Erythroblast (primary cell): ENCODE data around the gene PLXNA2.

Experiments used
- DNase-seq, 2 experiments: peaks; one replicate each; lab custom pipeline; 2025; lab: John Stamatoyannopoulos, UW
- GATA1 ChIP-seq: IDR thresholded peaks from 2 replicates; pipeline ENCODE4 v1.6.1; 2011; ENCODE audit warnings: low read depth, mild to moderate bottlenecking, control low read depth, low read length, moderate library complexity
- POLR2A ChIP-seq: IDR thresholded peaks from 2 replicates; pipeline ENCODE4 v1.6.1; 2011; ENCODE audit warnings: mild to moderate bottlenecking, low read length

The PLXNA2 gene

DNA sequence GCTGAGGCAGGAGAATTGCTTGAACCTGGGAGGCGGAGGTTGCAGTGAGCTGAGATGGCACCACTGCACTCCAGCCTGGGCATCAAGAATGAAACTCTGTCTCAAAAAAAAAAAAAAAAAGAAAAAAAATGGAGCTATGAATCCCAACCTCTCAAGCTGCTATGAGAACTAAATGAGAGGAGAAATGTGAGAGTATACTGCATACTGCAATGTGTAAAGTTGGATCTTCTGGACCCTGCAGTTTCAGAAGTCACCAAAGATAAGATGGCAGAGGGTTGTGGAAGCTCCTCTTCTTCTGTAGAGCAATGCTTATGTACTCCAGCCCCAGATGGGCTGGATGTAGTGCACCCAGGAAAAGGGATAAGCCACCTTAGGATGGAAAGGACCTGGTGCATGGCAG, 55.6 kb downstream of the PLXNA2 start:
- no peak for TF ChIP-seq GATA1
- no peak for TF ChIP-seq POLR2A
- DNase-seq = no peak

DNA sequence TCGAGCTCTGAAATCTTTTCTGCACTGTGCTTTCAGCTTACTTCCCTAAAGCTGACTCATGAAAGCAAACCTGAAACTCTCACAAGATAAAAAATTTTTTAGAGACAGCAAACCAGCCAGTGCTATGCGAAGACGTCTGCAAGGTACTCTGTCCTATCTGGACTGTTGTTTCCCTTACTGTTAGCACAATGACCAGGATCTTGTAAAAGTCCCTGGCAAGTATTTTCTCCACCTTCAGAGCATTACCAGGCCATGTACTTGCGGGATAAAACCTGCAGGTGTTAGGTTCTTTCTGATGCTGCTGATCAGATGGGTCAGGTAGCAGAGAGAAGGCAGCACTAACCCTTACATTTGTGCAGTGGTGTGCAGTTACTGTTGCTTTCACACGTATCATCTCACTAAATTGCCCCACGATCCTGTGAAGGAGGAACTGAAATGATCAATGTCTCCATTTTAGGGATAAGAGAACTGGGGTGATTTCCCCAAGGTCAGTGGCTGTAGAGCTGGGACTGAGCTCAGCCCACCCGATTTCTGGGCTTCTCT, 56.6 kb downstream of the PLXNA2 start:
- DNase-seq = peak in 1 of 2 experiments; percentile 35
- TF ChIP-seq POLR2A (no peak), GATA1 (no peak)

DNA sequence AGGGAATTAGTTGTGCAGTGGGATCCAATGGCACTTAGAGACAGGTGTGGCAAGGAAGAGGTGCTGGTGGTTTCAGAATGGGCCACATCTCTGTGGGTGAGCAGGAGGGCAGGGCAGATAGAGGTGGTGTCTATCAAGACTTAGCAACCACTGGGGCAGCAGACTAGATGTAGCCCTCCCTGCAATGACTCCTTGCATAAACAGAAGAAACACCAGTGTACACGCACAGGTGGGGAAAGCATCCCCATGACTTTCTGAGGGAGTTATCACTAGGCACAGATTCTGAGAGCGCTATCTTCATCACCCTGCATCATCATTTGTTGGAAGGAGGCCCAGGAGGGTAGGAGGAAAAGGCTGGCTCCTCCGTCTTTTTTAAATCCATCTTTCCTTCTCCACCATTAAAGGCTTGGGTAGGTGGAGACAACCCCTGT, 58.4 kb downstream of the PLXNA2 start:
- peak; percentile 69 to 75 for DNase-seq
- TF ChIP-seq POLR2A (no peak), GATA1 (no peak)

DNA sequence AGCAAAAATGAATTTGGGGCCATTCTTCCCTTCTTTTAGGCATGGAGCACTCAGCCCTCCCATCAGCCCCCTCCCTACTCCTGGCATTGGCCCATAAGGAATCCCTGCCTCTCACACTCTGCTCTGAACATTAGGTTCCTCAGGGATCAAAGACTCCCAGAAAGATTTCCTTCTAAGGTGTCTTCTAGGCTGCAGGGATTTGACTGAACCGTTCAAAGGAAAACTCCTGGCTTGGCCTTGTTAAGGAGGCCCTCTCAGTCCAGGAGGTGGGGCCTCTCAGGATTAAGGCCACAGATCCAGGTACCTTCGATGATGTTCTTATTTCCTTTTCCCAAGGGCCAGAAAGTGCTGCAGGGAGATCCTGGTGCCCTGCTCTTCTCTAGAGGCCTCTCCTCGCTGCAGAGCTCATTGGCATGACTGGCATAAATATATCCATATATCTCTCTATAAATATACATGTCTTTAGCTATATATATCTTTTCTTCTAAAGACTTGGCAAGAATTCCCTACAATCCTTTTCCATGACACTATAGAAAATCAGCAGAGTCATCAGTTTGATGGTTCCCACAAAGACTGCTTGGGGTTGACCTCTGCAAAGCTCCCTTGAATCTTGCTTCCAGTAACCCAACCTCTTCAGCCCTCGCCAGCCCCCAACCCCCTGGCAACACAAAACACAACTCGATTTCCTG, 59.1 kb downstream of the PLXNA2 start:
- peak in 1 of 2 experiments; percentile 38 for DNase-seq

DNA sequence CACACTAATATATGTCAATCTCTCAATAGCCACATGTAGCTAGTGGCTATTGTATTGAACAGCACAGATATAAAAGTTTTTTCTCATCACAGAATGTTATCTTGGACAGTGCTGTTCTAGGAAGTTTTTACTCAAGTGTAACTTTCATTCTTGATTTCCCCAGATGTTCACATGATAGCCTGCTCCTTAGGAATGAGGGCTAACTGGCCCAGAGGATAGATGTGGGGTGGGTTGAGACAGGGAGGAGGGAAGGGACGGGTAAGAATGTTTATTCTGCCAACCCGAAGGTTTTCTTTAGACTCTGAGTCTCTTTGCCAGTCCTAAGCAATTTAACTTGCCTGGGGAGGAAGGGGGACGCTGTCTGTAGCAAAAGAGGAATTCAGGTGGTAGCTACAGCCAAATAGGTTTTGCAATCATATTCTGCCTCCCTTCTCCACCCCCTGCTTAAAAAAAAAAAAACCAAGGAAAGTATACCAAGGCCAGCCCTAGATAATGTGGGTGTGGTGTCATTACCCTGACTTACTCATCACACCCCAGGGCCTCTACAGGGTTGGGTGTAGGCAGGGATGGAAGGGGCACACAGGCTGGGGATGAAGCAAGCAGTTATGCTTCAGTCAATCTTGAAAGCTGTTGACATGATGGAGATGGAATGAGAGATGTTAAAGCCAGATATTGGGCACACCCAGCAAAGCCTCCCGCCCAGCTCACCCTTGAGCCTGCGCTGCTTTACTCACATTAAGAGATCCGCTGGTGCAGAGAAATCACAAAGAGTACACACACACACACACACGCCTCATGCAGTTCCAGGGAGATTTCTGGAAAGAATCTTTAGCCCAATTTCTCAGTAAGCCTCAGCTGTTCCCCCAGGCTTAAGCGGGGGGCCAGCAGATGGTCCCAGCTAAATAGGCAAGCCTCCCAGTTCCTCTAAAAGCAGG, 59.9 kb downstream of the PLXNA2 start:
- DNase-seq = peak; percentile 95 to 96
- no peak for TF ChIP-seq POLR2A
- TF ChIP-seq GATA1 = no peak

More for the DNA sequence above, 59.1 kb downstream of the PLXNA2 start:
- no peak for TF ChIP-seq GATA1
- TF ChIP-seq POLR2A = no peak

DNA sequence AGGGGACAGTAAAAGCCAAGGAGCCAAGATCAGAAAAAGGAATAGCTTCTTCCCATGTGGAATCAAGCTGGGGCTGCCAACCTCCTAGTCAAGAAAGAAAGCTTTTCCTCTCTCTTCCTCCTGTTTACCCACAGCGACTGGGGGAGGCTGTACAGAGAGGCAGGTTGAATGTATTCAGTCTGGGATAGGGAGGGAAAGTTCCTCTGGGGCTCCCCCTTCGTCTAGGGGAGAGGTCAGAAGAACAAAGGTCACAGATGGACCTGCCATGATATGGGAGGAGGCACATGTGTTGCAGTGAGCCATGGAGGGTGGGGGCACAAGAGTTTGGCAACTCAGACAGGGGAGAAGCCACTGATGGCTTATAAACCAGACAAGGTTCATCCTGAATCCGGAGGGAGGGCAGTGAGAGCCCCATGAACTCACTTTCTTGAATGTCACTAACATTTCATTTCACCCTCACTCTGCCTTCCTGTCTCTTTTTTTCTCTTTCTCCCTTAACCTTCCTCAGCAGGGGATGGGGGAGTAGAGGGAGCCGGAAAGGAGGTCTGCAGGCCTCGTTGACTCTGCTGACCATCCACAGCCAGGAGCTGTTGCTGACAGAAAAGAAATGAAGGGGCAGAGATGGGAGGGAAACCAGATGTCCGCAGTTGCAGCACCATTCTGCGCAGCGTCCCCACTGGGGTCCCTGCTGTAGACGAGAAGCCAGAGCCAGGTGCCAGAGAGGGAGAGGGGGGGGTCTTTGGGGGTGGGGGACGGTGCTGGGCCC, 61.1 kb downstream of the PLXNA2 start:
- TF ChIP-seq GATA1 = no peak
- TF ChIP-seq POLR2A = no peak

DNA sequence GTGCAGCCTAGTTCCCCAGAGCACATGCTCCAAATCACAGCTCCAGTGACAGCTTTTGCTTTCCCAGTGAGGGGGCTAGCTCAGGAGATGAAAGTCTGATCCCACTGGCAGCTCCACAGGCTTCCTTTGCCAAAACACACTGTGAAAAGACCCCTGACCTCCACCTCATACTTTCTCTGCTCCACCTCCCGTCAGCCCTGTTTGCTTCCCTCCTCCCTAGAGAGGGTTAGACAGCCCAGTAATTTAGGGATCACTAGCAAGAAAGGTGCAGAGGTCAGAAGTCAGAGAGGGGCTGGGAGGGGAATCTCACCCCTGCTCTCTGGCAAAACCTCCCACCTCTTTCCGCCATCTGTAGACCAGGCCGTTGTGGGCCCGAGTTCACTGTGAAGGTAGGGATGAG, 62.8 kb downstream of the PLXNA2 start:
- TF ChIP-seq POLR2A (no peak), GATA1 (no peak)

More for the DNA sequence above, 61.1 kb downstream of the PLXNA2 start:
- DNase-seq = peak; percentile 68 to 72

DNA sequence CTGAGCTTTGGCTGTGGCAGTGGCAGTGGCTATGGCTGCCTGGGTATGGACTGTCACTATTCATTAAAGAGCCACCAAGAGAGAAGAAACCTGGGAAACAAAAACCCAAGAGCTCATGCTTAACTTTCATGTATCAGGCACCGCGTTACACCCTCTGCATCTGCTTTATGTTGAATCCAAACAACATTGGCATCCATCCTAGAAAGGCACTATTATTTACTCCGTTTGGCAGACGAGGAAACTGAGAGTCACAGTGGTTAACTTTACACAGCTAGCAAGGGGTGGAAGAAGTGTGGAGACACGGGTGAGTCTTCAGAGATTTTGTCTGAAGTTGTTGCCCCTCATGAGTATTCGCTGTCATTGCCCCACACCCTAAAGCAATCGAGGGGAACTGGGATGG, 63.8 kb downstream of the PLXNA2 start:
- DNase-seq = no peak
- TF ChIP-seq POLR2A (no peak), GATA1 (no peak)

More for the DNA sequence above, 62.8 kb downstream of the PLXNA2 start:
- no peak for DNase-seq

DNA sequence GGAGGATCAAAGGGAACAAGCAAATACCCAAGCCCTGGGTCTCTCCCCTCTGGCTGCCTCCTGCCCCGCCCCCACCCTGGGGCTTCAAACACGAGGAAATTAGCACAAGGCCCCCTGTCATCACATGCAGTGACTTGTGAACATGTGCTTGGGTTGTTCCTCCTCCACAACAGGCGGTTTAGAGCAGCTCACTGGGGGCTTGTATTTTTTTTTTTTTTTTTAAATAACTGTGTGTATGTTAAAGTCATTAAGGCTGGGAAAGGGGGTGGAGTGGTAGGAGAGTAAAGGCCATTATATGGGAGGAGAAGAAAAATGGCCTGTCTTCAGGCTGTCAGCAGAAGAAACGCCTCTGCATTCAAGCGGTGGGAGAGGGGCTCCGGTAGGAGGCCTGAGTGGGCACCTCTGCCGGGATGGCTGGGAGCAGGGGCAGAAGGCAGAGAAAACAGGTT, 64.2 kb downstream of the PLXNA2 start:
- DNase-seq = peak in 1 of 2 experiments; percentile 35
- no peak for TF ChIP-seq POLR2A

DNA sequence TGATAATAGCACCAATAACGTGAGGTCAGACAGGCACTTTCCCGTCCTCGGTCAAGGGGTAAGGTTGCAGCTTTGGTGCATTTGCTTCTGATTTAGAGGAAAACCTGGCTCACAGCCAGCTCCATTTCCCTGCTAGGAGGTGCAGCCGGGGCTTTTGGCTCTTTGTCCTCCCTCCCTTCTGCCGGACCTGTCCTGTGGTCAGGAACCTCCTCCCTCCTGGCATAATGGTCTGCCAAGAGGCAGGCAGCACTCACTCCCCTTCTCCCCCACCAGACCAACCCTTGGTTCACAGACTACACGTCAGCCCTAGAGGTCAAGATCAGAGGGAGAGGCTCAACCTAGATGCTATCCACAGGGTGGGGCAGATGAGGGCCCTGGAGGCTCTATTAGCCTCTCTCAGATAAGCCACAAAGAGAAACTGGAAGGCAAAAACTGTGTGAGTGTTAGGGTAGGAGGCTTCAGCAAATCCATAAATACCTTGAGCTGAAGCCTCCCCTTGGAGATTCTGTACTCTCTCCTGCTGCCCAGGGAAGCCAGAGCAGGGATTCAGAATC, 64.8 kb downstream of the PLXNA2 start:
- peak; percentile 67 to 75 for DNase-seq
- TF ChIP-seq GATA1 (no peak), POLR2A (no peak)

DNA sequence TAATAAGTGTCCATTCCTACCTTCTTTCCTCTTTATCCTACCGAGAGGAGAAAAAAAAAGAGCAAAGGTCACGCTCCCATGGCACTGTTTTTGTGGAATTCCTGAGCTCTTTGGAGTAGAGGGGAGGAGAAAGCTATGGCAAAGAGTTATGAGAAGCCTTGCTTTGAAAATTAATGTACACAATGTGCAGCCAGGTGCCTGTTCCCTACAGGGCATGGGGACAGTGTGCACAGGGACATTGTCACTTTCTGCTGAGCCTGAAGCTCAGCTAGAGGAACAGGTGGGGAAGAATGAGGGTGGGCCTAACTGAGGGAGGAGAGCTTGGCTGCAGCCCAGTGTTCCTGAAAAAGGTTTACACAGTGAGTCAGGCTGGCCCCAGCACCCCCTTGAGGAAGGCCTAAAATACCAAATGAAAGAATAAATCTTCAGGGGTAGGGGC, 66.1 kb downstream of the PLXNA2 start:
- TF ChIP-seq POLR2A = no peak
- no peak for TF ChIP-seq GATA1

DNA sequence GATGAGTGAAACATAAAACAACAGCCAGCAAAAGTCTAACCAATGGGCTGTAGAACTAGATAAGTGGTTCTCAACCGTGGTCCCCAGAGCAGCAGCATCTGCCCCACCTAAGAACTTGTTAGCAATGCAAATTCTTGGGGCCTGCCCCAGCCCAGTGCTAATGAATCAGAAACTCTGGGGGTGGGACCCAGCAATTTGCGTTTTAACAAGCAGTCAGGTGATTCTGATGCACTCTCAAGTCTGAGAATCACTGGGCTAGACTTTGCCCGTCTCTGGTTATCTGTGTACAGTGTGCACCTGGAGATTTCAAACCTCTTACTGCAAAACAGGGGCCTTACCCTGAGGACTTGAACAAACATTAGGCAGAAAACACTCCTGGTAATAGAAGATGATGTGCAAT, 66.5 kb downstream of the PLXNA2 start:
- peak; percentile 49 to 60 for DNase-seq
- no peak for TF ChIP-seq GATA1
- no peak for TF ChIP-seq POLR2A

More for the DNA sequence above, 66.1 kb downstream of the PLXNA2 start:
- no peak for DNase-seq

DNA sequence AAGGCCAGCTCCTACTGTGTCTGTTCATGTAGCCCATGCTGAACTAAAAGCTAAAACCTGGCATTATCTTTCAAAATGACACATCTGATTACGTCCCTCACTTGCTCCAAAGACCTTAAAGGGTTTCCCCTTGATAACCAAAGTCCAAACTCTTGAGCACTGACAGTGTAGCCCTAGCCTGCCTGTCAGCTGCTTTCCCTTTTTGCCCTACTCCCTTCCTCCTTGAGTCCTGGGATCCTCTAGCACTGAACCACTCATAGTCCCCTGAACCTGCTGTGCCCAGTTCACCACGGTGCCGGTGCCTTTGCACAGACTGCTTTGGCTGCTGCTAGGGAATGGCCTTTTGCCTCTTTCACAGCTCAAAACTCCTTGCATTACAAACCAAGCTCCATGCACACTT, 67.5 kb downstream of the PLXNA2 start:
- DNase-seq = peak; percentile 11 to 32
- no peak for TF ChIP-seq GATA1
- TF ChIP-seq POLR2A = no peak

DNA sequence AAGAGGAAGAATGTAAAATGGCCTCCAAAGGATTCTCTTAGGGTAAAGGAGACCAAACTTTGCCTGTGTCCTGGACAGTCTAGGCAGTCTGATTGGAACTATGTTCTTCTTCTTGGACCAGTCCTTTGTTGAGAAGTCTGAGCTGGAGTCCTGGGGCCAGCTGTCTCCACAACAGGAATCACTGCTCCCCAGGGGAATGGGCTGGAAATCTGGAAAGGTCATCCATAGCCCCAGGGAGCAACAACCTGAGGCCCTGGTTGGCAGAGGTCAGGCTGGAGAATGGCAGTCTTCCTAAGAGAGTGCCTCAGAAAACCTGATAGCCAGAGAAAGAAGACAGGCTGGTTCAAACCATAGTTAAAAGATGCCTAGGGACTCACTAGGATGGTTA, 68.7 kb downstream of the PLXNA2 start:
- no peak for DNase-seq
- TF ChIP-seq POLR2A (no peak), GATA1 (no peak)
